Iris pigment epithelial cell (primary cell): Measurements from ENCODE around the gene SLC9A2.

ENCODE experiments used
- DNase-seq: peaks from one replicate; pipeline ENCODE4 v3.0.0-alpha.2; 2011; ENCODE audit warnings: low read depth

The SLC9A2 gene

GRCh38 chr2:102619414-102620319 lies at the start of gene SLC9A2:
Gene SLC9A2, plus strand, starts transcription at chr2:102619553. Its CDS starts 296 bp downstream, at chr2:102619849.
- peak; percentile 3 for DNase-seq

GRCh38 chr2:102575888-102576287 lies 43.5 kb upstream of the SLC9A2 start:
- no peak for DNase-seq

- DNase-seq: no peak
These were observed 41.0 kb upstream of the SLC9A2 start for GRCh38 chr2:102578376-102578775.

DNA sequence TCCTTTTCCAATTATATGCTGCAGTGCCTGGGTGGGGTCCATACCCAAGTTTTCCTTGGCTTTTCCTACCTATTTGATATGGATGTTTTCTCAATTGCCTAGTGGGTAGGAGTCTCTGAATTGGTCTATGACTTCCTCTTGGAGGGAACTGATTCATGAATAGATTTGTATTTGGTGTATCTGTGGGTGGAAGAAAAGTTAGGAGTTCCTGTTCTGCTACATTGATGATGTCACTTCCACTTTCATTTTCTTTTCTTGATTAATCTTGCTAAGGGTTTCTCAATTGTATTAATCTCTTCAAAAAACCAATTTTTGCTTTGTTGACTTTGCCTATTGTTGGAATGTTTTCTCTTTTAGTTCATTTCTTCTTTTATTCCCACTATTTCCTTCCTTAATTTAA lies 37.4 kb upstream of the SLC9A2 start:
- no peak for DNase-seq

DNA sequence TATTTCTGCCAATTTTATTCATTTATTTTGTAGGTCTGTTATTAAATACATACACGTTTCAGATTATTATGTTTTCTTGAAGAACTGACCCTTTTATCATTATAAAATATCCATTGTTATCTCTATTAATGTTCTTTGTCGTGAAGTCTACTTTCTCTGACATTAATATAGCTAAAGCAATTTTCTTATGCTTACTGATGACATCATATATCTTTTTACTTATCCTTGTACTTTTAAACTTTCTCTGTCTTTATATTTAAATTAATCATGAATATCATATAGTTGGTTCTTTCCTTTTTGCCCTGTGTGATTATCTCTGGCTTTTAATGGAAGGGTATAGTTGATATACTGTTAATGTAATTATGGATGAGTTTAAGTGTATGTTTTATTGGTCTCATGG lies 36.5 kb upstream of the SLC9A2 start:
- DNase-seq: no peak

GRCh38 chr2:102585847-102586404 lies 33.4 kb upstream of the SLC9A2 start:
- DNase-seq: no peak

- no peak for DNase-seq
These were observed 31.0 kb upstream of the SLC9A2 start for GRCh38 chr2:102588213-102588939.

DNA sequence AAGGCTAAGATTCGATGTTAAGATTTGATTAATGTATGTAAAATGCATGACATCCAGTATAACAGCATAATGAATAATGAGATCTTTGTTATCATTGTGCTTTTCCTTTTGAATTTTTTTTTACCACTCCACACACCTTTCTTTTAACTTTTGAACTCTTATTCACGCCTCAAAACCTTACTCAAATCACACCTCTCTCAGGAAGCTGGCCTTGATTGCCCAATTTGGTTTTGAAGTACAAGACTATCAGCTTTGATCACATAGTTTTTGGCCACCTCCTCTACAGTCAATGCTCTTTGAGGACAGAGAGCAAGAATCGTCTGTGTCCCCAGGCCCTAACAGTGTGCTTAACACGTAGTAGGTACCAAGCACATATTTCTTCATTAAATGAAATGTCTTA lies 29.9 kb upstream of the SLC9A2 start:
- DNase-seq: no peak

DNA sequence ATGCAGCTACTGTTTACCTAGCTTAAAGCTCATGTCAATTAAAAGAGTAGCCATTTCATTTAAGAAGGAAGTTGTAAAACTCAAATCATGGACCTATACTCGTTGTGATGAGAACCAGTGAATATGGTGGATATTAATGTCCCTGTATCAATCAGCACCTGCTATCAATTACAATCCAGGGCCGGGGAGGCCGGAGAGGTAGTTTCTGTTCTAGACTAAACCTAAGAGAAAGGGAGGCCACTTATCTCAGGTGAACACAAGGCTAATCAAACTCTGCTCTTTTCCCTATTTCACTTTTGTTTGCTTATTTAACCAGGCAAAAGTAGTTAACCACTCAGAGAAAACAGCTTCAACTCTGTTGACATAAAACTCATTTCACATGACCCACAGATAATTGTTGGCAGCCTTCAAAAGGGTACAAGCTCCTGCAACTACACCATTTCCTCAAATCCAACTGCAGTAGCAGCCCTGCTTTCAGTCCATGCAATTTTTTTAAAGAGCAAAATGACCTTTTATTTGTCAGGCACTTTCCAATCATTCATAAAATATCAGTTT lies 27.8 kb upstream of the SLC9A2 start:
- no peak for DNase-seq

DNA sequence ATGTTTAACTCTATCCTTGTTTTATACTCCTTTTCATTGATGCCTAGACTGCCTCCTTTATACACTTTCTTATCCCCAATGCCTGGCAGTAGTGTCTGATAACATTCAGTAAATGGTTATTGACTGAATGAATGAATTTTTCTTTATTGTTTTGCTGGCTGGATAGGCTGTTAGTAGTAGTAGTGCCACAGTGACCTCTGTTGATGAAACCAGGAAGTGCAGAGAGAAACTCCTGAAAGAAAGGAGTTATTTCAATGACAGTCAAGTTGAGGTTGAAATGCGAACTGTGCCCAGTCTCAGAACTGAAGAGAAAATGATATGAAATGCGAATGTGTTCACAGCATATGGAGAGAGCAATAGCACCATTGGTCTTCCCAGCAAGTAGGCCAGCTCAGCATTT lies 26.8 kb upstream of the SLC9A2 start:
- DNase-seq: peak; percentile 16

DNA sequence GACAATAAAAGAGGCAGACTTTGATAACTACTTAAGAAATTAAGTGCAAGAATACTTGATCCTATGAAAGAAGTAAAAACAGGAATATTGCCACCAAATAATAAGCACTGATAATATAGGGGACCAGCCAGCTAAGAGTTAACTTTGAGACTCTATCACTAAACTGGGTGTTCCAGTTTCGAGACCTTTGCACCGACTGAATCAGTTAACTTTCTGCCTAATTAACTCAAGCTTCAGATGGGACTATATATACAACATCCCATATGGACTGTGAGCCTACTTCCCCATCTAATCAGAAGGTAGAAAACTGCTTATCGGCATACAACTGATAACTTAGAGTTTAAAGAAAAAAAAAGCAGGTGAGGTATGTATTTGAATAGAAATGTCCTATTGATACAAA lies 25.8 kb upstream of the SLC9A2 start:
- DNase-seq: no peak

DNA sequence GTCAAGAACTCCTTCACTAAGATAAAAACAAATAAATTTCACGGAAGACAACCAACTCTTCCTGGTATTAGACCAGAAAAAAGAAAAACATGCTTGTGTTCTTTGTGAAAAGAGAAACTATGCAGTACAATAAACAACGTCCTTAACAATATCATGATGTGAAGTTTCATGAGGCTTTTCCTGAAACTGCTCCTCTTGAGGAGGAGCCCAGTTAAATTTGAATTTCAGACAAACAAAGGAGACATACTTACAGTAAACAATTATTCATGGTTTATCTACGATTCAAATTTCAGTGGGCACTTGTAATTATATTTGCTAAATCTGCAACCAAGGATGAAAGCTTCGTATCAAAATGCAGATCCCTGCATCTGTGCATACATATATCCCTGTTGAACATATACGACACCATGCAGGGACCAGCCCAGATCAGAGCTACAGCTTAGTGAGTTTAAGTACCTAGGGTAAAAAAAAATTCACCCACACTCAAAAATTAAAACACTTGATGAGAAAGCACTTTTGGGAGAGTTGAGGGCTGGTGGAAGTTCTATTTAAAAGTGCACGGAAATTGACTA lies 24.8 kb upstream of the SLC9A2 start:
- no peak for DNase-seq

GRCh38 chr2:102597788-102598187 lies 21.6 kb upstream of the SLC9A2 start:
- no peak for DNase-seq

DNA sequence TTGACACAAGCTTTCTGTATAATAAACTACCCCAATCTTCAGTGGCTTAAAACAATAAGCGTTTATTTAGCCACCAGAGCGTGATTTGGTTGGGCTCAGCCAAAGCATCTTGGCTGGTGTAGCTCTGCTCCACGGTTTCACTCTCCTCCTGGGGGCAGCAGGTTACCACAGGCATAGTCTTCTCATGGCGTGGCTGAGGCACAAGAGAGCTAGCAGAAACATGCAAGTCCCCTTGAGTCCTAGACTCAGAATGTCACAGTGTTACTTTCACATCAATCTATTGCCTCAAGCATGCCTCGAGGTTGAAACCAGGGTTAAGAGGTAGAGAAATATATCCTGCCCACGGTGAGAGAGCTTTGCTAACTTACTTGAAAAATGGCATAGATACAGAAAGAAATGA lies 19.9 kb upstream of the SLC9A2 start:
- no peak for DNase-seq

- no peak for DNase-seq
These were observed 17.6 kb upstream of the SLC9A2 start for GRCh38 chr2:102601730-102602129.

- no peak for DNase-seq
These were observed 15.4 kb upstream of the SLC9A2 start for GRCh38 chr2:102603904-102604303.

DNA sequence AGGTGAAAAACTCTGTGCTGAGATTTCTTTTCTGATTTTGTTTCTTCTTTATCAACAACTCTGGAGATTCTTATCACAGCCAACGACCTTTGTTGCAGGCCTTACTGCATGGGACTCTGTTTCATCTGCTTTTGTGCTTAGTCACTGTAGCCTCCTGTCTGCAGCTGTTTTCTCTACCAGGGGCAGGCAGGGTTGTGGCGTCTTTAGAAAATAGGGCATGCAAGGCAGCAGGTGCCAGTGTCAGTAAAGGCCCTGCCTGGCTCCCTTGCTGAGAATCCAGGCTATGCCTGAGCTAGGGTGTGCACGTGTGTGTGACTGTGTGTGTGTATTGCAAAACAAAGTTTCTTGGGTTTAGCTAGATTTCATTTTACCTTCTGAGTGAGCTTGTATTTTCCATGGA lies 14.6 kb upstream of the SLC9A2 start:
- DNase-seq: no peak

- DNase-seq: peak; percentile 15
These were observed 13.0 kb upstream of the SLC9A2 start for GRCh38 chr2:102606353-102606752.

DNA sequence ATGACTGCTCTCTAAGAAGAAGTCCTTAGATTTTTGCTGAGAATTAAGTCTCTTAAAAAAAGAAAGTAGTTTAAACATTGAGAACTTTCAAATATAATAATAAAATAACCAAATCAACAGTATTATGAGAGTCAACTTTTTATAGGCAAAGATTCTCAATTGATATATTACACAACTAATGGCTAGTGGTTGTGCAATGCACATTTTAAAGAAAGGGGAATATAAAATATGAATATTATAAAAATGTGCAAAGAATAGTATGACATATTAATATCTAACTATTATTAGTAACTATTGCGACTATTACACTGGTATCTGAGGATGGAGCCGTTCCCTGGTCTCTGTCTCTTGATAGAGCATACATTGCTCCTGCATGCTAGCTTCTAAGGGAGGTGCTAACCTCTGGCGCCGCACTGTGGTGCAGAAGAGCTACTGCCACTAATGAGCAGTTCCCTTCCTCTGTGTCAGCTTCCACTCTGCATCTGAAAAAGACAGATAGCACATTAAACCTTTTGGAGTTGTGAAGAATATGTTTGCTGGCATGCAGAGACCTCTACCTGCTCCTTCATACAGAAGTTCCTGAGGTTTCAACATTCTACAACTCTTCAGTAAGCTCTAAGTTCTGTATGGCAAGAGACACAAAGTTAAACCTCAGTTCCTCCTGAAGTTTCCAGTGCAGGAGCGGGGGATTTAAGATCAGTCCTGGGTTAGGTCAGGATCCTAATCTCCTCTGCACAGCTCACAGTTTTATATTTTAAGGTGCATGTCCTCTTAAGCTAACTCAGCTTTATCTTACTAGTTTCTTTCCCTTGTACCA lies 3.5 kb upstream of the SLC9A2 start:
- DNase-seq: peak; percentile 75

- peak; percentile 18 for DNase-seq
These were observed 620 bp upstream of the SLC9A2 start for GRCh38 chr2:102618452-102619413.
